HEK293 (cell line): ENCODE data around the gene SELENOM.

ENCODE experiments used
- CTCF ChIA-PET: fragments of 350-600 bp; formaldehyde crosslinking; extraction: SDS; loops from one replicate; lab custom pipeline; 2021; ENCODE audit warnings: antibody characterized with exemption; lab: Yijun Ruan, JAX
- POLR2A ChIA-PET: fragments of 300-600 bp; formaldehyde crosslinking; extraction: SDS; loops from one replicate; lab custom pipeline; 2020; ENCODE audit warnings: antibody characterized with exemption, inconsistent platforms; lab: Yijun Ruan, JAX
- H3K27ac ChIP-seq: fragments of 200-500 bp; sonication (Bioruptor generic); 2 replicates; pipeline ENCODE4 v1.5.1; 2014; ENCODE audit warnings: low read depth, low read length, control low read depth, inconsistent platforms; ENCODE audit errors: extremely low read depth
- H3K36me3 ChIP-seq, 2 experiments: fragments of 200-500 bp in 1 of 2; sonication (Bioruptor generic) in 1 of 2; 1 replicate in 1 of 2; 2 replicates in 1 of 2; pipeline ENCODE4 v1.5.1; 2014 to 2017; ENCODE audit warnings: inconsistent platforms in 2 of 2, low read length in 2 of 2; ENCODE audit not compliant: control insufficient read depth in 2 of 2, insufficient read depth in 1 of 2
- H3K4me1 ChIP-seq: fragments of 200-500 bp; sonication (Bioruptor generic); 2 replicates; pipeline ENCODE4 v1.5.1; 2014; ENCODE audit warnings: mild to moderate bottlenecking, low read length, inconsistent platforms; ENCODE audit not compliant: control insufficient read depth, insufficient read depth
- H3K4me3 ChIP-seq: 2 replicates; pipeline ENCODE4 v1.5.1; 2011; ENCODE audit warnings: low read depth, mild to moderate bottlenecking, control low read depth, low read length, moderate library complexity
- H3K9me3 ChIP-seq: fragments of 200-500 bp; sonication (Bioruptor generic); 2 replicates; pipeline ENCODE4 v1.5.1; 2014; ENCODE audit warnings: low read depth, low read length, inconsistent platforms; ENCODE audit not compliant: control insufficient read depth, insufficient read depth
- EGR2 ChIP-seq: fragments of 450-650 bp; formaldehyde crosslinking; IDR thresholded peaks from 2 replicates; pipeline ENCODE4 v1.5.1; 2016; ENCODE audit warnings: low read depth, missing biosample characterization, missing genetic modification characterization
- KLF16 ChIP-seq: fragments of 450-650 bp; formaldehyde crosslinking; IDR thresholded peaks from 2 replicates; pipeline ENCODE4 v1.5.1; 2017; ENCODE audit warnings: missing biosample characterization, missing genetic modification characterization
- OSR2 ChIP-seq: fragments of 450-650 bp; formaldehyde crosslinking; IDR thresholded peaks from 2 replicates; pipeline ENCODE4 v1.5.1; 2016; ENCODE audit warnings: missing biosample characterization, missing genetic modification characterization
- OVOL3 ChIP-seq: fragments of 450-650 bp; formaldehyde crosslinking; IDR thresholded peaks from 2 replicates; pipeline ENCODE4 v1.5.1; 2016; ENCODE audit warnings: missing biosample characterization, missing genetic modification characterization
- TCF7L2 ChIP-seq: IDR thresholded peaks from 2 replicates; pipeline ENCODE4 v1.6.1; 2011; ENCODE audit warnings: low read depth, mild to moderate bottlenecking, inconsistent platforms, low read length, moderate library complexity, borderline replicate concordance
- ZBTB1 ChIP-seq: fragments of 450-650 bp; formaldehyde crosslinking; IDR thresholded peaks from 2 replicates; pipeline ENCODE4 v1.5.1; 2016; ENCODE audit warnings: missing biosample characterization, missing genetic modification characterization
- ZBTB20 ChIP-seq: fragments of 450-650 bp; formaldehyde crosslinking; IDR thresholded peaks from 2 replicates; pipeline ENCODE4 v1.5.1; 2016; ENCODE audit warnings: missing biosample characterization, missing genetic modification characterization
- ZBTB8A ChIP-seq: fragments of 450-650 bp; formaldehyde crosslinking; IDR thresholded peaks from 2 replicates; pipeline ENCODE4 v1.5.1; 2016; ENCODE audit warnings: missing biosample characterization, missing genetic modification characterization
- ZNF146 ChIP-seq: fragments of 450-650 bp; formaldehyde crosslinking; IDR thresholded peaks from 2 replicates; pipeline ENCODE4 v1.5.1; 2016; ENCODE audit warnings: missing biosample characterization, missing genetic modification characterization
- ZNF155 ChIP-seq: fragments of 450-650 bp; formaldehyde crosslinking; IDR thresholded peaks from 2 replicates; pipeline ENCODE4 v1.5.1; 2016; ENCODE audit warnings: missing biosample characterization, missing genetic modification characterization
- ZNF24 ChIP-seq: fragments of 450-650 bp; formaldehyde crosslinking; IDR thresholded peaks from 2 replicates; pipeline ENCODE4 v1.5.1; 2016; ENCODE audit warnings: missing biosample characterization, missing genetic modification characterization
- ZNF266 ChIP-seq: fragments of 450-650 bp; formaldehyde crosslinking; IDR thresholded peaks from 2 replicates; pipeline ENCODE4 v1.5.1; 2016; ENCODE audit warnings: missing biosample characterization, missing genetic modification characterization, low read depth
- ZNF292 ChIP-seq: fragments of 450-650 bp; formaldehyde crosslinking; IDR thresholded peaks from 2 replicates; pipeline ENCODE4 v1.5.1; 2016; ENCODE audit warnings: low read depth, missing biosample characterization, missing genetic modification characterization, borderline replicate concordance
- ZNF335 ChIP-seq: fragments of 450-650 bp; formaldehyde crosslinking; conservative IDR thresholded peaks from 2 replicates; pipeline ENCODE4 v1.5.1; 2016; ENCODE audit warnings: missing biosample characterization, missing genetic modification characterization
- ZNF366 ChIP-seq: fragments of 450-650 bp; formaldehyde crosslinking; conservative IDR thresholded peaks from 2 replicates; pipeline ENCODE4 v1.5.1; 2016; ENCODE audit warnings: missing biosample characterization, missing genetic modification characterization
- ZNF37A ChIP-seq: fragments of 450-650 bp; IDR thresholded peaks from 2 replicates; pipeline ENCODE4 v1.5.1; 2018; ENCODE audit warnings: missing biosample characterization, missing genetic modification characterization
- ZNF391 ChIP-seq: fragments of 450-650 bp; formaldehyde crosslinking; IDR thresholded peaks from 2 replicates; pipeline ENCODE4 v1.5.1; 2016; ENCODE audit warnings: low read depth, missing biosample characterization, missing genetic modification characterization, borderline replicate concordance
- ZNF521 ChIP-seq: fragments of 450-650 bp; formaldehyde crosslinking; IDR thresholded peaks from 2 replicates; pipeline ENCODE4 v1.5.1; 2017; ENCODE audit warnings: missing biosample characterization, mild to moderate bottlenecking, missing genetic modification characterization
- ZNF600 ChIP-seq: fragments of 450-650 bp; formaldehyde crosslinking; IDR thresholded peaks from 2 replicates; pipeline ENCODE4 v1.5.1; 2016; ENCODE audit warnings: missing biosample characterization, missing genetic modification characterization
- ZNF654 ChIP-seq: fragments of 450-650 bp; formaldehyde crosslinking; IDR thresholded peaks from 2 replicates; pipeline ENCODE4 v1.5.1; 2016; ENCODE audit warnings: low read depth, missing biosample characterization, missing genetic modification characterization
- ZNF830 ChIP-seq: fragments of 450-650 bp; IDR thresholded peaks from 2 replicates; pipeline ENCODE4 v1.5.0; 2018; ENCODE audit warnings: missing biosample characterization, missing genetic modification characterization, low read depth, mild to moderate bottlenecking, moderate library complexity
- ZNF843 ChIP-seq: fragments of 450-650 bp; formaldehyde crosslinking; IDR thresholded peaks from 2 replicates; pipeline ENCODE4 v1.5.1; 2016; ENCODE audit warnings: missing biosample characterization, missing genetic modification characterization
- TF ChIP-seq, protein P1 (sequence below): fragments of 450-650 bp; formaldehyde crosslinking; IDR thresholded peaks from 2 replicates; pipeline ENCODE4; 2016; ENCODE audit warnings: missing biosample characterization, missing genetic modification characterization
- TF ChIP-seq, protein P2 (sequence below): fragments of 450-650 bp; formaldehyde crosslinking; IDR thresholded peaks from 2 replicates; pipeline ENCODE4 v1.5.1; 2016; ENCODE audit warnings: missing biosample characterization, missing genetic modification characterization, borderline replicate concordance
- TF ChIP-seq, protein P3 (sequence below): fragments of 450-650 bp; IDR thresholded peaks from 2 replicates; pipeline ENCODE4 v1.5.1; 2018; ENCODE audit warnings: missing biosample characterization, mild to moderate bottlenecking, missing genetic modification characterization

The SELENOM gene

DNA sequence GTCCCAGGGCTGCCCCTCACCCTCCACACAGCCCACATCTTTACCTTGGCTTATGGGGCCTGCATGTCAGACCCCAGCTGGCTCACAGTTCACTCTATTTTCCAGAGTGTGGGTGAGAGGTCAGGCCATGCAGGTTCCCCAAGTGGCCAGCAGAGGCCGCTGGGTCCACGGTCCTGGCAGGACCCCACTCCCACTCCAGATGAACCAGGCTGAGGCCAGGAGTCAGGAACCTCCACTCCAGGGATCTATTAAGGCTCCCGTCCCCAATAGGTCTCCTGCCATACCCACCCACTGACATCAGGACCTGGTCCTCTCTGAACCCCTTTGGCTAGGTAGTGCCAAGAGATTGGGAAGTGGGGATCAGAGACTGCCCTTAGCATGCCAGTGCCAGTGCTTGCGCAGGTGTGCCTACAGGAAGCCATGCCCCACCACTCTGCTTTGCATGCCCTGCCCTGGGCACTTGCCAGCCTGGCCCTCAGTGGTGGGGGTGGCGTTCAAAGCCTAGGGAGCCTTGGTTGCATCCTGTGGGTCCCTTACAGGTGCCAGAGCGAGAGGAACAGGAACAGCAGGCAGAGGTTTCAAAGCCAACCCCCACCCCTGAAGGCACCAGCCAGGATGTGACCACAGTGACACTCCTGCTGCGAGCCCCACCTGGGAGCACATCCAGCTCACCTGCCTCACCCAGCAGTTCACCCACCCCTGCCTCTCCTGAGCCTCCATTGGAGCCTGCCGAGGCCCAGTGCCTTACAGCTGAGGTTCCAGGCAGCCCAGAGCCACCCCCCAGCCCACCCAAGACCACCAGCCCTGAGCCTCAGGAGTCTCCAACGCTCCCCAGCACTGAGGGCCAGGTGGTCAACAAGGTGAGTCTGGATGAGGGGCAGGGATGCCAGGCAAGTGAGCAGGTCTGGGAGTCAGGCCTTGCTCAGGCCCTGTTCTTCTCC lies 17.9 kb downstream of the SELENOM start (continued):
- TF ChIP-seq ZBTB1 (tag by site-specific recombination) (no peak), ZNF24 (no peak), ZNF146 (tag by site-specific recombination) (no peak), KLF16 (no peak), ZNF335 (tag by site-specific recombination) (no peak), ZNF654 (tag by site-specific recombination) (peak; percentile 53), ZNF155 (tag by site-specific recombination) (no peak), OSR2 (no peak), ZNF830 (tag by site-specific recombination) (no peak), TCF7L2 (no peak), ZNF521 (tag by site-specific recombination) (no peak), ZNF391 (no peak), ZBTB8A (tag by site-specific recombination) (no peak), ZNF600 (tag by site-specific recombination) (no peak)
- TF ChIP-seq, protein P1, sequence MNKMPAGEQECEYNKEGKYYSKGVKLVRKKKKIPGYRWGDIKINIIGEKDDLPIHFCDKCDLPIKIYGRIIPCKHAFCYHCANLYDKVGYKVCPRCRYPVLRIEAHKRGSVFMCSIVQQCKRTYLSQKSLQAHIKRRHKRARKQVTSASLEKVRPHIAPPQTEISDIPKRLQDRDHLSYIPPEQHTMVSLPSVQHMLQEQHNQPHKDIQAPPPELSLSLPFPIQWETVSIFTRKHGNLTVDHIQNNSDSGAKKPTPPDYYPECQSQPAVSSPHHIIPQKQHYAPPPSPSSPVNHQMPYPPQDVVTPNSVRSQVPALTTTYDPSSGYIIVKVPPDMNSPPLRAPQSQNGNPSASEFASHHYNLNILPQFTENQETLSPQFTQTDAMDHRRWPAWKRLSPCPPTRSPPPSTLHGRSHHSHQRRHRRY (tag by site-specific recombination): no peak

DNA sequence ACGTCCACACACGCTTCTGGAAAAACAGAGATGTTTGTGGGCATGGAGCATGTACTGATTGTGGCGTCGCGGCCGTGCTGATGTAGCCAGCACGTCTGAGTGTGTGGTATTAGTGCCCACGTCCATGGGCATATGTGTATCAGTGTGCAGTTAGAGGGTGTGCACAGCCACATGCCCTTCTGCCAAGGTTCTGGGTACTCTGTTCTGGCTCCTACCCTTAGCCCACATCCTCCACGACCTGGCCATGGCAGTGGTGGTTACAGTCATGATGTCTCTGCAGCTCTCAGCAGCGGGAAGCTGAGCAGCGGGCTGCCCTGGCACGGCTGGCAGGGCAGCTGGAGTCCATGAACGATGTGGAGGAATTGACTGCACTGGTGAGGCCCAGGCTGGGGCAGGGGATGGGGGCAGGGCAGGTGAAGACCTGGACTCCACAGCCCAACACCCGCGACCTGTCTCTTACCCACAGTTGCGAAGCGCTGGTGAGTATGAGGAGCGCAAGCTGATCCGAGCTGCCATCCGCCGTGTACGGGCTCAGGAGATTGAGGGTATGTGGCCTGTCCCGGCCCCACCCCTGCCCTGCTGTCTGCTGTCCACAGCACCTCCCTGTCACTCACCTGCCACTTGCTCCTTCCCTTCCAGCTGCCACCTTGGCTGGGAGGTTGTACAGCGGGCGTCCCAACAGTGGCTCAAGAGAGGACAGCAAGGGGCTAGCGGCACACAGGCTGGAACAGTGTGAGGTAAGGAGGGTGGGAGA lies 19.0 kb downstream of the SELENOM start:
- Histone ChIP-seq H3K4me1 (no peaks in the 10 kb centered on the region), H3K36me3 (peaks cover 0 to 66% of the 10 kb centered on the region in 2 experiments; a peak in 1 of 3 replicates), H3K4me3 (no peak overlapping the region), H3K9me3 (no peaks in the 10 kb centered on the region), H3K27ac (no peak overlapping the region)
- TF ChIP-seq TCF7L2: no peak
- no peak for TF ChIP-seq ZNF37A
- TF ChIP-seq EGR2 (tag by site-specific recombination): no peak
- no peak for TF ChIP-seq ZBTB20 (tag by site-specific recombination)
- TF ChIP-seq ZNF292 (tag by site-specific recombination): no peak
- no peak for TF ChIP-seq ZNF266 (tag by site-specific recombination)
- TF ChIP-seq, protein P2, sequence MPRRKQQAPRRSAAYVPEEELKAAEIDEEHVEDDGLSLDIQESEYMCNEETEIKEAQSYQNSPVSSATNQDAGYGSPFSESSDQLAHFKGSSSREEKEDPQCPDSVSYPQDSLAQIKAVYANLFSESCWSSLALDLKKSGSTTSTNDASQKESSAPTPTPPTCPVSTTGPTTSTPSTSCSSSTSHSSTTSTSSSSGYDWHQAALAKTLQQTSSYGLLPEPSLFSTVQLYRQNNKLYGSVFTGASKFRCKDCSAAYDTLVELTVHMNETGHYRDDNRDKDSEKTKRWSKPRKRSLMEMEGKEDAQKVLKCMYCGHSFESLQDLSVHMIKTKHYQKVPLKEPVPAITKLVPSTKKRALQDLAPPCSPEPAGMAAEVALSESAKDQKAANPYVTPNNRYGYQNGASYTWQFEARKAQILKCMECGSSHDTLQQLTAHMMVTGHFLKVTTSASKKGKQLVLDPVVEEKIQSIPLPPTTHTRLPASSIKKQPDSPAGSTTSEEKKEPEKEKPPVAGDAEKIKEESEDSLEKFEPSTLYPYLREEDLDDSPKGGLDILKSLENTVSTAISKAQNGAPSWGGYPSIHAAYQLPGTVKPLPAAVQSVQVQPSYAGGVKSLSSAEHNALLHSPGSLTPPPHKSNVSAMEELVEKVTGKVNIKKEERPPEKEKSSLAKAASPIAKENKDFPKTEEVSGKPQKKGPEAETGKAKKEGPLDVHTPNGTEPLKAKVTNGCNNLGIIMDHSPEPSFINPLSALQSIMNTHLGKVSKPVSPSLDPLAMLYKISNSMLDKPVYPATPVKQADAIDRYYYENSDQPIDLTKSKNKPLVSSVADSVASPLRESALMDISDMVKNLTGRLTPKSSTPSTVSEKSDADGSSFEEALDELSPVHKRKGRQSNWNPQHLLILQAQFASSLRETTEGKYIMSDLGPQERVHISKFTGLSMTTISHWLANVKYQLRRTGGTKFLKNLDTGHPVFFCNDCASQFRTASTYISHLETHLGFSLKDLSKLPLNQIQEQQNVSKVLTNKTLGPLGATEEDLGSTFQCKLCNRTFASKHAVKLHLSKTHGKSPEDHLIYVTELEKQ (tag by site-specific recombination): no peak
- no peak for TF ChIP-seq ZNF843
- TF ChIP-seq, protein P3, sequence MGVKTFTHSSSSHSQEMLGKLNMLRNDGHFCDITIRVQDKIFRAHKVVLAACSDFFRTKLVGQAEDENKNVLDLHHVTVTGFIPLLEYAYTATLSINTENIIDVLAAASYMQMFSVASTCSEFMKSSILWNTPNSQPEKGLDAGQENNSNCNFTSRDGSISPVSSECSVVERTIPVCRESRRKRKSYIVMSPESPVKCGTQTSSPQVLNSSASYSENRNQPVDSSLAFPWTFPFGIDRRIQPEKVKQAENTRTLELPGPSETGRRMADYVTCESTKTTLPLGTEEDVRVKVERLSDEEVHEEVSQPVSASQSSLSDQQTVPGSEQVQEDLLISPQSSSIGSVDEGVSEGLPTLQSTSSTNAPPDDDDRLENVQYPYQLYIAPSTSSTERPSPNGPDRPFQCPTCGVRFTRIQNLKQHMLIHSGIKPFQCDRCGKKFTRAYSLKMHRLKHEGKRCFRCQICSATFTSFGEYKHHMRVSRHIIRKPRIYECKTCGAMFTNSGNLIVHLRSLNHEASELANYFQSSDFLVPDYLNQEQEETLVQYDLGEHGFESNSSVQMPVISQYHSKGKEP (tag by site-specific recombination): no peak
- no peak for TF ChIP-seq OVOL3 (tag by site-specific recombination)
- TF ChIP-seq ZNF366 (tag by site-specific recombination): no peak
- ChIA-PET POLR2A (no interaction called here), CTCF (interaction anchor here (0.6 to 2.3 kb wide), 15 partner anchors 8 to 325 kb away, joined by 3 to 13 read pairs (median 4); partner anchors contain the start of gene SELENOM)
